Right renal pelvis (tissue), 4 donors: ENCODE results near the gene TMEM198. TPM values are rescaled to one million over a fixed set of nuclear protein-coding genes. Genes with fewer than 3 reads are reported as not detected.

Source experiments
- DNase-seq, 4 donors: peaks; one replicate each; pipeline ENCODE4 v3.0.0-alpha.2; 2013; ENCODE audit warnings: low read depth in 4 of 4, low spot score in 3 of 4, missing footprints in 1 of 4
- polyA plus RNA-seq, 4 donors: library from polyadenylated mRNA; unstranded; fragments of 120-200 nt; gene quantifications; one replicate each; pipeline ENCODE4 v1.2.1, GENCODE V29; 2013; ENCODE audit not compliant: insufficient read length in 4 of 4

TMEM198 gene
- polyA plus RNA-seq, 4 donors, result 2.0 to 4.0 (median 2.8) TPM

- DNase-seq, result no peak
These were observed 19.0 kb upstream of the TMEM198 start for GRCh38 chr2:219524817-219525216.

- DNase-seq, result no peak
These were observed 18.1 kb upstream of the TMEM198 start for GRCh38 chr2:219525533-219526232.

GRCh38 chr2:219526320-219527075 is 17.3 kb upstream of the TMEM198 start:
- DNase-seq, result no peak

- no peak for DNase-seq
These were observed 16.8 kb upstream of the TMEM198 start for GRCh38 chr2:219527076-219527394.

GRCh38 chr2:219527472-219527871 is 16.4 kb upstream of the TMEM198 start:
- DNase-seq, result no peak

- peak; percentile 72 to 83 (median 76) for DNase-seq
These were observed 13.5 kb upstream of the TMEM198 start for GRCh38 chr2:219530048-219530963.

GRCh38 chr2:219531639-219532377 is 12.0 kb upstream of the TMEM198 start:
- DNase-seq, result no peak

GRCh38 chr2:219532378-219532649 is 11.5 kb upstream of the TMEM198 start:
- DNase-seq, result no peak

- no peak for DNase-seq
These were observed 9.7 kb upstream of the TMEM198 start for GRCh38 chr2:219533930-219534661.

GRCh38 chr2:219536425-219536824 is 7.4 kb upstream of the TMEM198 start:
- no peak for DNase-seq

- no peak for DNase-seq
These were observed 6.9 kb upstream of the TMEM198 start for GRCh38 chr2:219536967-219537366.

- DNase-seq, result no peak
These were observed 6.0 kb upstream of the TMEM198 start for GRCh38 chr2:219537657-219538488.

- DNase-seq, result no peak
These were observed 5.3 kb upstream of the TMEM198 start for GRCh38 chr2:219538504-219538951.

- DNase-seq, result no peak
These were observed 4.7 kb upstream of the TMEM198 start for GRCh38 chr2:219538956-219539788.

- no peak for DNase-seq
These were observed 3.7 kb upstream of the TMEM198 start for GRCh38 chr2:219539926-219540678.

GRCh38 chr2:219540784-219541504 is 2.9 kb upstream of the TMEM198 start:
- no peak for DNase-seq
